ENCODE results near the gene SLX4IP.
"Not testable (repeated sequence)": the region's sequence is repeated elsewhere in the genome, so short reads cannot be mapped to it uniquely, and the experiment has no call there.

The SLX4IP gene

GRCh38 chr20:10434832-10435812 is at the start of gene SLX4IP:
Gene SLX4IP, plus strand, starts transcription at chr20:10435305. Its CDS starts 22,900 bp downstream, at chr20:10458205.
- peak; percentile 91 for DNase-seq

GRCh38 chr20:10385850-10386544 is 49.1 kb upstream of the SLX4IP start:
- no peak for DNase-seq

GRCh38 chr20:10387686-10388085 is 47.4 kb upstream of the SLX4IP start:
- DNase-seq: no peak

GRCh38 chr20:10388597-10388996 is 46.5 kb upstream of the SLX4IP start:
- no peak for DNase-seq

GRCh38 chr20:10390709-10391108 is 44.4 kb upstream of the SLX4IP start:
- no peak for DNase-seq

GRCh38 chr20:10394752-10395151 is 40.4 kb upstream of the SLX4IP start:
- not testable (repeated sequence) for DNase-seq

- no peak for DNase-seq
These were observed 36.2 kb upstream of the SLX4IP start for GRCh38 chr20:10398834-10399369.

GRCh38 chr20:10402938-10403608 is 32.0 kb upstream of the SLX4IP start:
- no peak for DNase-seq

GRCh38 chr20:10404023-10404628 is 31.0 kb upstream of the SLX4IP start:
- DNase-seq: no peak

- DNase-seq: no peak
These were observed 30.1 kb upstream of the SLX4IP start for GRCh38 chr20:10404959-10405530.

- no peak for DNase-seq
These were observed 26.8 kb upstream of the SLX4IP start for GRCh38 chr20:10408108-10408813.

GRCh38 chr20:10411673-10412072 is 23.4 kb upstream of the SLX4IP start:
- no peak for DNase-seq

GRCh38 chr20:10412591-10413408 is 22.3 kb upstream of the SLX4IP start:
- no peak for DNase-seq

GRCh38 chr20:10415013-10415650 is 20.0 kb upstream of the SLX4IP start:
- no peak for DNase-seq

GRCh38 chr20:10417218-10417617 is 17.9 kb upstream of the SLX4IP start:
- DNase-seq: not testable (repeated sequence)

- DNase-seq: no peak
These were observed 15.5 kb upstream of the SLX4IP start for GRCh38 chr20:10419550-10420133.

- no peak for DNase-seq
These were observed 11.4 kb upstream of the SLX4IP start for GRCh38 chr20:10423735-10424134.

GRCh38 chr20:10427060-10427692 is 7.9 kb upstream of the SLX4IP start:
- DNase-seq: no peak

GRCh38 chr20:10428008-10428407 is 7.1 kb upstream of the SLX4IP start:
- DNase-seq: no peak

All from GDM1 (cell line).